GM19395 (cell line): Measurements from ENCODE around the gene OR8B4.
"Not testable (repeated sequence)": the region's sequence is repeated elsewhere in the genome, so short reads cannot be mapped to it uniquely, and the experiment has no call there.

Experiments used
- ATAC-seq: cut with Tn5 transposase; IDR thresholded peaks from one replicate; pipeline ENCODE4 v1.9.1; 2021; ENCODE audit warnings: mild to moderate bottlenecking, moderate library complexity; ENCODE audit not compliant: unreplicated experiment

The OR8B4 gene, protein sequence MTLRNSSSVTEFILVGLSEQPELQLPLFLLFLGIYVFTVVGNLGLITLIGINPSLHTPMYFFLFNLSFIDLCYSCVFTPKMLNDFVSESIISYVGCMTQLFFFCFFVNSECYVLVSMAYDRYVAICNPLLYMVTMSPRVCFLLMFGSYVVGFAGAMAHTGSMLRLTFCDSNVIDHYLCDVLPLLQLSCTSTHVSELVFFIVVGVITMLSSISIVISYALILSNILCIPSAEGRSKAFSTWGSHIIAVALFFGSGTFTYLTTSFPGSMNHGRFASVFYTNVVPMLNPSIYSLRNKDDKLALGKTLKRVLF

DNA sequence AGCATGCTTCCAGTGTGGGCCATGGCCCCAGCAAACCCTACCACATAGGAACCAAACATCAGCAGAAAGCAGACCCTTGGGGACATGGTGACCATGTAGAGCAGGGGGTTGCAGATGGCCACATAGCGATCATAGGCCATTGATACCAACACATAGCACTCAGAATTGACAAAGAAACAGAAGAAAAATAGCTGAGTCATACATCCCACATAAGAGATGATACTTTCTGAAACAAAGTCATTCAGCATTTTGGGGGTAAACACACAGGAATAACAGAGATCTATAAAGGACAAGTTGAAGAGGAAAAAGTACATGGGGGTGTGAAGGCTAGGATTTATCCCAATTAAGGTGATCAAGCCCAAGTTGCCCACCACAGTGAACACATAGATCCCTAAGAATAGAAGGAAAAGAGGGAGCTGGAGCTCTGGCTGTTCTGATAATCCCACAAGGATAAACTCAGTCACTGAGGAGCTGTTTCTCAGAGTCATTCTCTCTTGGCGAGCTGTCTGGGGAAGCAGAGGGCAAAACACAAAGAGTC lies at the start of gene OR8B4:
Gene OR8B4, minus strand, starts transcription at position 488 of the 538 bp plus-strand sequence. Its CDS starts 0 bp downstream, at position 488.
- ATAC-seq: no peak

DNA sequence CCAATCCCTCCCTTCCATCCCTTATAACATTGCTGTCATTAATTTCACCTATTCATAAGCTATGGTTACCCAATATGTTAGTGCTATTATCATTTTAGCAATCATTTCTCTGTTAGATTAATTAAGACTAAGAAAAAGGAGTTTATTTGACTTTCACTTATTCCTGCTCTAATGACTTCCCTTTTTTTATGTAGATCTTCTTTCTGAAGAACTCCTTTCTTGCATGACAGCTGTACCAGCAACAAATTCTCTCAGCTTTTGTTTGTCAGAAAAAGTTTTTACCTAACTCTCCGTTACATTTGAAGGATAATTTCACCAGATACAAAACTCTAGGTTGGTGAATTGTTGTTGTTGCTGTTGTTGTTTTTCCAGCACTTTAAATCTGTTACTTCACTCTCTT lies 49.4 kb upstream of the OR8B4 start:
- ATAC-seq: no peak

DNA sequence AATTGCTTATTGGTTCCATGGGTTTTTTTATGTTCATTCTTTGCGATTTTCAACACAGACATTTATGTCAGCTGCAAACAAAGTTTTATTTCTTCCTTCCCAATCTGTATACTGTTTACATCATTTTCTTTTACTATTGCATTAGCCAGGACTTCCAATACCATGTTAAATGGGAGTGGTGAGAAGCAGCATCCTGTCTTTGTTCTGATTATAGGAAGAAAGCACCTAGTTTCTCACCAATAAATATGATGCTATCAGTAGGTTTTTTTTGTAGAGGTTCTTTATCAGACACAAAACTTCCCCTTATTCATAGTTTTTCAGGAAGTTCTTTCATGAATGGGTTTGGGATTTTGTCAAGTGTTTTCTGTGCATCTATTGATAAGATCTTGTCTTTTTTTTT lies 48.8 kb upstream of the OR8B4 start:
- no peak for ATAC-seq

DNA sequence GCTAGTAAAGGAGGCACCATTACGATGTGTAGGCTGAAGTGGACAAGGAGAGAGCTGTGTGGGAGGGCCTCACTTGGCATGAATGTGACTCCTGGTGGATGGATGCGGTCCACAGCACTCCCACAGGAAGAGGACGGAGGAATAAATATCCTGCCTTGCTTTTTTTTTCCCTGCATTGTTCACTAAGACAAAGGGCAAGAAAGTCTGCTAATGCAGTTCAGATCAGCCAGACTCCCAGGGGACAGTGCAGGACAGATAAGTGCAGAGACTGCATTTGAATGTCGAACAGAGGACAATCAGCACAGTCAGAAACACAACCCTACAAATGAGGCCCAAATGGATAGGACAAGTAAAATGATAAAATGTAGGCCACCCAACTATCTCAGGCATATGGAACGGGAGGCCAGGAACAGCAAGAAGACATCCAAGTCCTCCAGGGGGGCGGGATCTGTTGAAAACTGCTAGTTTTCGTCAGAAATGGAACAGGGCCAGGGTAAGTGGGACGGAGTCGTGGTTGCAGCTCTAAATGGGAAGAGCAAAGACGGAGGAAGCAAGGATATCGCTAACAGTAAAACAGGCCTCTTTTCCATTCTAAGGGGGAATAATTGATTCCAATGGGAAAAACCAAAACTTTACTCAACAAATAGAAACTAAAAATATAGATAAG lies 46.0 kb upstream of the OR8B4 start:
- ATAC-seq: no peak

DNA sequence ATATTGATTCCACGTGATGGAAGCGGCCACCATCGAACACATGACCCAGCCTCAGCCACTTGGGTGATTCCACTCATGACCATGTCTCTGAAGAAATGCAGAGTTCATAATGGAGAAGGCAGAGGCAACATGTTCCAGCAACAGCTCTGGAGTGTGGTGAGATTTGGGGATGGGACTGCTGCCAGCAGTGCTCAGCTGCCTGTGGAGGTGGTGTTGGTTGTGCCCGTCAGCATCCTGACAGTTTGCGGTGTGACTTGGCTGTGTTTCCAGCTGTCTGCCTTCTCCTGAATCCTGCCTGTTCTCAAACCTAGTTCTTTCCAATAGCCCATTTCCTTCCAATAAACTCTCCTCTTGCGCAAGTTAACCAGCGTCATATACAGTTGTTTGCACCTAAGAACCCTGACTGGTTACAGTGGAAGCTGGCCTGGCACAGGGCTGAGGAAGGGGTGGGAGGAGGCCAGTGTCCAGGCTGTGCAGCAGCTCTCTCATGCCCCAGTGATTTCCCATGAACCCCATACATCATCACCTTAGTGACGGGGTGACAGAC lies 42.8 kb upstream of the OR8B4 start:
- no peak for ATAC-seq

DNA sequence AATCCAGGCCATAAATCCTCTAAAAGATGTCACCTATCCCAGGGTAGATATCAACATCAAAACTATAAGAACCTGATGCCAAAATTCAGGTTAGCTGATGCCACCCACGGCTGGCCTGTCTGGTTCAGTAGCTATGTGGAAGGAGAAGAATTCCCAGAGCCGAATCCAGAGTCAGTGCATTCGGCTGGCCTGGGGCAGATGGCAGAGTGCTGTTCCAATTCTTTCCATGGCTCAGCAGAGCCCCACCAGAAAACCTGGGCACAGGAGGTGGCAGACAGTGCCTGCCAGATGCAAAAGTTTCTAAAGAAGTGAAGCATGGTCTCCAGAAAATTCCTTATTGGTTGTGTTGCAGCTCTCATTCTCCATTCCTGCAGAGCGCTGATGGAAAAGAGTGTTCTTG lies 40.7 kb upstream of the OR8B4 start:
- no peak for ATAC-seq

DNA sequence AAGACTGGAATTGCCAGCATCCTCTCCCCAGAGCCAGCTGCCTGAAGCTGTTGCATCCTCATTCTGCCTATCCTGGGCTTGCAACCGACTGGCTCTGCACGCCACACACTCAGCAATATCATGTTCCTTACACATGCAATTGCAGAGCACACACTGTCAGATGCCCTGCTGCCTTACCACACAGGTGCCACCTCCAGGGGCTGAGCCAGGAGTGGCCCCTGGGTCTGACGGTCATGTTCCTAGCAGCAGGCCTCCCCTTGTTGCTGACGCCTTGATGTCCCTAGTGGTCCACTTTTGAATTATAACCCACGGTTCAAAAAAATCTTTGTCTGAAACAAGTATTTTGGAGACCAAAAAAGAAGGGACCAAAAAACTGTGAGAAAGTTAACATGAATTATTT lies 39.3 kb upstream of the OR8B4 start:
- no peak for ATAC-seq

DNA sequence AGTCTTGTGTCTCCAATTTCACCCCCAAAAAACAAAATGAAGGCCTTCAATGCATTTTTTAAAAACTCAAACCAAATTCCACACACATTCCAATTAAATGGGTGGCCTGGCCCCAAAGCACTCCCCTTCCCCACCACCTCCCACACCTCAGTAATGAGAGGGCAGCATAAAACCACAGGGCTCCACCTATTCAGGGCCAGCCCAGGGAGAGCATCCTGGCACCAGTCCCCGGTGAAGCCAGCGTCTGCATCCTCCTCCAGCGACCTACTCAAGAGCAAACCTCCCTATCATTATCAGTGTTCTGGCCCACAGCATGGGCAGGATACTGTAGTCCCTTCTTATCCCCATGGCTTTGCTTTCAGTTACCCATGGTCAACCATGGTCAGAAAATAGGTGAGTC lies 38.7 kb upstream of the OR8B4 start:
- no peak for ATAC-seq

DNA sequence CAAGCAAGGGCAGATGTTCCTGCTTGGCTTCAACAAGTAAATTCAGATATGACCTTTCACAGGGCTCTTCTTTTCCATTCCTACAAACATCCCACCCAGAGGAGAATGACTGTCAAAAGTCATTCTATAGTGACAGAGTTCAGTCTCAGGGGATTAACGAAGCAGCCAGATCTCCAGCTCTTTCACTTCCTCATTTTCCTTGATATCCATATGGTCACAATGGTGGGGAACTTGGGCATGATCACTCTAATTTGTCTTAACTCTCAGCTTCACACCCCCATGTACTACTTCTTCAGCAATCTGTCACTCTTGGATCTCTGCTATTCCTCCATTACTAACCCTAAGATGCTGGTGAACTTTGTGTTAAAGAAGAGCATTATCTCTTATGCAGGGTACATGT lies 35.8 kb upstream of the OR8B4 start:
- ATAC-seq: no peak

DNA sequence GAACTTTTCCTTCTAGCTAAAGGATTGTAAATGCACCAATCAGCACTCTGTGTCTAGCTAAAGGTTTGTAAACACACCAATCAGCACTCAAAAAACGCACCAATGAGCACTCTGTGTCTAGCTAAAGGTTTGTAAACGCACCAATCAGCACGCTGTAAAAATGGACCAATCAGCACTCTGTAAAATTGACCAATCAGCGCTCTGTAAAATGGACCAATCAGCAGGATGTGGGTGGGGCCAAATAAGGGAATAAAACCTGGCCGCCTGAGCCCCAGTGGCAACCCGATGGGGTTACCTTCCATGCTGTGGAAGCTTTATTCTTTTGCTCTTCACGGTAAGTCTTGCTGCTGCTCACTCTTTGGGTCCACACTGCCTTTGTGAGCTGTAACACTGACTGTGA lies 34.7 kb upstream of the OR8B4 start:
- ATAC-seq: not testable (repeated sequence)

DNA sequence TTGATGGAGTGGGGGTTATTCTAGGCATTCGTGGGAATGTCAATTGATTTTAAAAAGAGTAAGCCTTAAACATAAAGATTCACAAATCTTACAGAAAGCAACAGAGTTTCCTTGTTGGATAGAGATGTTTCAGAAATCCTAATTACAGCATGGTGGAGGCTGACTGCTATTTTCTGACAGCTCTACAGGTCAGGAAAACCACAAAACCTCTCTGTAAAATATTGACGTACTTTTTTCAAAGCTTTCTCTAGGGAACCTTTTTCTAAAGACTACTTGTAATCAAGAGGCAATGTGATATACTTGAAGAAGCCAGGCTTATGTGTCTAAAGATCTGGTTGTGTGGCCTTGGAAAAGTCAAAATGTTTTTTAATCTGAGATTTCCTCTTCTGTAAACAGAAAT lies 29.9 kb upstream of the OR8B4 start:
- no peak for ATAC-seq

DNA sequence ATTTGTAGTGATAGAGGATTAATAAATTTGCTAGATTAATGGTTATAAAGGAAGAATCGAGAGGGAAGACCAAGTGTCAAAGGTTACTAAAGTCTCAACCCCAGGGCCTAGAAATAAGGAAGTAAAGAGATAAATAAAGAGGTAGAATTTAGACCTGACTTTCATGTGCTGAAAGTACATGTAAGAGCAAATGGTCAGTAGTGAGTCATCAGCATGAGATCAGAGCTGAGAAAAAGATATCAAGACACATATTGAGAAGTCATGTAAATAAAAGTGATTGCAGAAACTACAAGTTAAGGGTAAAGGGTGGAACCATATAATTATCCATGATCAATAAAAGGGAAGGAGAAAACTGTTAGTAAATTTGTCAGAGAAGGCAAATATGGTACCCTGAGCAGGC lies 22.2 kb upstream of the OR8B4 start:
- ATAC-seq: no peak

DNA sequence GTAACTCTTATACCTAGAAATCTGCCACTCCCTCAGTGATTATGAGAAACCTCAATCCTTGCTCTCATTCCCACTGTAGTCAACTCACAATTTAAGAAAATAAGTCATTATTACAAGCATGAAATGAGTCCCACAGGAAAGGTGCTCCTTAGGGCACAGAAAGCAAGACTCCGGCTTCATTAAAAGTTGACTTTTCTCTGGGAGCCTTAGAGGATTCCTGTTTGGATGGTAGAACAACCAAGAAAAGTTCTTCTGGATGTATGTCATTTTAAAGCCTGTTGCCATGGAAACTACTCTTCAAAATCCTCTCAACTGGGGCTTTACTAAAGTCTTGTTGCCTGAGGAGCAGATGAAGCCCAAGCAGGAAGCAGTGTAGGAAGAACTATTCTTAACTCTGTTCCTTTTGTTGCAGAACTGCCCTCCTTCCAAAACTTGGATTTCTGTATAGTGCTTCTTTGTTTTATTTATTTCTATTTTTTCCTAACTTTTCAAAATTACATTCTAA lies 21.0 kb upstream of the OR8B4 start, which contains the start of gene OR8B8:
Gene OR8B8, minus strand, starts transcription at position 51 of the 505 bp plus-strand sequence. CDS start 4,611 bp downstream, outside the sequence.
- no peak for ATAC-seq

DNA sequence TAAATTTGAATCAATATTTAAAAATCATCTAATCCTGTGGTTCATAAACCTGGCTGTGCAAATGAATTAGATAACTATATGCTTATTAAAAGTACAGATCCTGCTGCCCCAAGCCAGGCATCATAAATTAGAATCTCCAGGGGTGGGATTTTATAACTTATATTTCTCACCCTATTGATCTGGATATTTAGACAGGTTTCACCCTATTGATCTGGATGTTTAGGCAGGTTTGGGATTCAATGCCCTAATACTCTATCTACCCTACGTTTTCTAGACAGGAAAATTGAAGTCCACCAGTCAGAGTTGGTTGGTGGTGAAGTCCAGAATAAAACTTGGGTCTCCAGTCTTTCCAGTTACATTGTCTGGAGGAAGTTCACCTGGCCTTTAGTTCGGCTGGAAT lies 18.2 kb upstream of the OR8B4 start:
- ATAC-seq: no peak

DNA sequence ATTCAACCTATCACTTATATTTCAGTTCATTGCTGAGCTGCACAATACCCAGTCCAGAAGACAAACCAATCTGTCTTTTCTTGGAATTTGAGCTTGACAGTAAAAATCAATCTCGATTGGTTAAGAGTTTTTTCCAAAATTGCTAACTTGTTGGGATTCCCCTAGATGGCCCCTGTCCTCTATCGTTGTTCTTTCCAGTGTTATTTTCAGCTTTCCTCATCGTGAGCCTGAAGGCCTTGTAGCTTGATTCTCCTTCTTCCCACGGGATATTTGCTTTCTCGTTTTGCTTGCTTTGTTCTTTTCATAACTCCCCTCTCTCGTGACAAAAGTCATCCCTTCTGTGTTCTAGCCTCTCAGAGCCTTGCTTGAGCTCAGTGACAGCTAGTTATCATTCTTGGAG lies 17.8 kb upstream of the OR8B4 start:
- ATAC-seq: no peak

DNA sequence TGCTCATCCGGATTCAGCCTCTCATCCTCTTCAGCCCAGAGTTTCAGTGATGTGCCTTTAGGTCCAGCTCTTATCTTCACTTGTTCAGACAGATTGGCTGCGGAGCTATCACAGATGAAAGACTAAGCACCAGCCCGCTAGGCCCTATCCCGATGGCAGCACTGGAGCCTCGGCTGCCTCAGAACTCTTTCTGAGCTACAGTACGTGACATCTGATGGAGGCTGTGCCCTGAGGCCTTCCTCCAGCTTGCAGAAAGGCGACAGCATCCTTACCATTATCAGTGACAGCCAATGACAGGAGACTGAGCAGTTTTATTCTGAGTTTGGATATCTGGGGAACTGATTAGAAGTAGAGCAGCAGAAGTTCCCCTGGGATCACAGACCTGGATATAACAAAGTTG lies 16.8 kb upstream of the OR8B4 start:
- no peak for ATAC-seq

DNA sequence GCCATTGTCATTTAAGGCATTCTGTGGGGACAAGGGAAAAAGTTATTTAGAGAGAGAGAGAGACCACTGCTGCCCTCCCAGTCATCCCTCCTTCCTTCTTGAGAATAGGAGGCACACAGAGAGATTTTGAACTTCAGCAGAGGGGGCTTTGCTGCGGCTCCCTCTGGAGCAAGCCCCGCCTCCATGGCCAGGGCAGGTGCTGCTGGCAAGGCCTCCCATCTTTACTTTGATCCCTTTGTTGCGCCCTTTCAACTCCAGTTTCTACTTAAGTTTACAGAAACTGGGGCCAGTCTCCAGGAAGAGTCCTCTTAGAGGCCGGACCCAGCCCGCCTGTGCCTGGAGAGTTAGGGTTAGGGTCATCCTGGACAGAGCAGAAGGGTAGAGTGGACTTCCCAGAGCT lies 16.4 kb upstream of the OR8B4 start:
- ATAC-seq: no peak

DNA sequence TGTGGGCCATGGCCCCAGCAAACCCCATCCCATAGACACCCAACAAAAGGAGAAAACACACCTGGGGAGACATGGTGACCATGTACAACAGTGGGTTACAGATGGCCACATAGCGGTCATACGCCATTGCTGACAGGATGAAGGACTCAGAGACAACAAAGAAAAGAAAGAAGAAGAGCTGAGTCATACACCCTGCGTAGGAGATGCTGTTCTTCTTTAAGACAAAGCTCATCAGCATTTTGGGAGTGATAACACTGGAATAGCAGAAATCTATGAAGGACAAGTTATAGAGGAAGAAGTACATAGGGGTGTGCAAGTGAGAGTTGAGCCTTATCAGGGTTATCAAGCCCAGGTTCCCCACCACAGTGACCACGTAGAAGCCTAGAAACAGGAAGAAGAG lies 15.9 kb upstream of the OR8B4 start:
- ATAC-seq: no peak

DNA sequence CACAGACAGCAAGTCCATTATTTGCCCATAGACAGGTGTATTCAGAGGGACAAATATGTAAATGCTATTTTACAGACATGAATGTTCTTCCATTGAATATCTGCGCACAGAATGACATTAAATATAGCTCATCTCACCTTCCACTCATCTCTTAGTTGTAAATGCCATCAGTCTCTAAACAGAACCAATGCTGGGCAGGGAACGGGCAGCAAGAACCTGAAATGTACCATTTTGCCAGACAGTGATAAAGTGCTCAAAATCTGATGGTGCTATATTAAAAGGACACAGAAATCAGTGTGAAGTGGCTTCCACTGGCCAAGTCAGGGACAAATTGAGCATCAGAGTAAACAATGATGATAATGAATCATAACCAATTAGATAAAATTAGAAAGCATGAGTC lies 10.0 kb upstream of the OR8B4 start:
- no peak for ATAC-seq

DNA sequence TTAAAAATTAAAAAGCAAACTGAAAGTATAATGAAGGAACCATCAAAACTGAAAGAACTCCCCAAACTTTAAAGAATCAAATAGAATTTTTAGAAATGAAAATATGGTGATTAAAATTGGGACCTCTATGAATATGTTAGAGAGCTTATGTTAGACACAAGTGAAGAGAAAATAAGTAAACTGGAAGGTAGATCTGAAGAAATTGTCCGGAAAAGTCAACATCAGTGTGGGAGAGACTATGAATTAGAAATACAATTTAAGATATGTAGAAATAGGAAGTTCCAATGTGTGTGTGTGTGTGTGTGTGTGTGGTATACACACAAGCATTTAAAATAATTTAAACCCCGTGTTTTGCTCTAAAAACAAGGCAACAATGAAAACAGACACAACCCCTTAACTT lies 4.9 kb upstream of the OR8B4 start:
- ATAC-seq: no peak

DNA sequence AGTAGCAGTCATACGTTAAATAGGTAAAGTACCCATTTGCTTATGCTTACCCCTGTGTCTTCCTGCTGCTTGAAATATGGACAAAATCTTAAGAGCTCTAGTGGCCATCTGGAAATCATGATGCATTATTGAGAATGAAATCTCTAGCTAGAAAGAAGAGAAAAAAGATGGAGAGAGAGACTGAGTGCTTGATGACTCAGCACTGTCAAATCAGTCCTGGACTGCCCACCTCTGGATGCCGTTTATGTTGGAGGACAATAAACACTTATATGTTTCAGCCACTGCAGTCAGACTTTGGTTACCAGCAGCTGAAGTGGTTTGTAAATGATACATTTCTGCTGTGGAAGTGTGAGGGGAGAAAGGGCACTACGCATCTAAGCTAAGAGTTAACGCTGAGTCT lies 3.6 kb downstream of the OR8B4 start:
- ATAC-seq: no peak

DNA sequence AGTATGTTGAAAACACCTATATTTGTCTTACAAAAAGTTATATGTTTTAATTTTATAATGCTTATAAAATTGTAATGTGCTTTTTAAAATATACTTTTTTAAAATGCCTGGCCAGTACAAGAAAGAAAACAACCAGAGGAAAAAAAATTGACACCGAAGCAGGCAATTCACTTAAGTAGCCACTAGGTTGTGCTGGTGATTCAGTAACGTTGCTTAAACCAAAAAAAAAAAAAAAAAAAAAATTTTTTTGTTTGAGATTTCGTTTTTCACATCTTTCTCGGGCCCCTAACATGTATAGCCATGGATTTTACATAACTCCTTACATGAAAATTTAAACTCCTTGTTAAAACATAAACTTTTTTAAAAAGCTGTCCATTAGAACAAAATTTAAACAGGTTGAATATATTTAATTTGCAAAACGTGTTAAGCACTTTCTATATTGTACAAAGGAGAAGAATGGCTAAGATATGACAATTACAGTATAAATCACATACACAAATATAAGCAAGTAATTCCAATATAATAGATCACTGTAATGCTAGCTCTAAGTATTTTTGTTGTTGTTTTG lies 9.2 kb downstream of the OR8B4 start:
- peak; percentile 67 for ATAC-seq
